Psoas muscle (tissue), 8 donors: ENCODE results near the gene PIAS1. TPM values are rescaled to one million over a fixed set of nuclear protein-coding genes. Genes with fewer than 3 reads are reported as not detected.

Experiments
- ATAC-seq, 4 donors: fragments of 200-7000 bp; cut with Tn5 transposase; one replicate each; pipeline ENCODE4 v1.9.1; 2020; ENCODE audit warnings: moderate library complexity in 3 of 4, mild to moderate bottlenecking in 2 of 4
- DNase-seq, 2 donors: peaks; one replicate each; pipeline ENCODE4 v3.0.0-alpha.2; 2020
- H3K27ac ChIP-seq: fragments of 200-600 bp; one replicate; pipeline ENCODE4 v1.8.0; 2022
- H3K27me3 ChIP-seq, 3 donors: fragments of 200-600 bp in 1 of 3; one replicate each; pipeline versions ENCODE4 v1.6.1 to v1.8.0; 2013 to 2022; ENCODE audit warnings: low read length in 2 of 3, mild to moderate bottlenecking in 2 of 3, moderate library complexity in 1 of 3; ENCODE audit not compliant: insufficient read depth in 3 of 3
- H3K36me3 ChIP-seq, 2 donors: fragments of 200-600 bp in 1 of 2; one replicate each; pipeline versions ENCODE4 v1.6.1 to v1.8.0; 2013 to 2022; ENCODE audit warnings: low read depth in 1 of 2, mild to moderate bottlenecking in 1 of 2, moderate library complexity in 1 of 2; ENCODE audit not compliant: insufficient read depth in 1 of 2
- H3K4me1 ChIP-seq: fragments of 200-600 bp; one replicate; pipeline ENCODE4 v1.8.0; 2022
- H3K4me3 ChIP-seq: fragments of 200-600 bp; one replicate; pipeline ENCODE4 v1.8.0; 2022; ENCODE audit warnings: mild to moderate bottlenecking
- H3K9me3 ChIP-seq: fragments of 200-600 bp; one replicate; pipeline ENCODE4 v1.8.0; 2022
- CTCF ChIP-seq: fragments of 200-600 bp; IDR thresholded peaks from one replicate; pipeline ENCODE4 v1.8.0; 2022; ENCODE audit warnings: antibody characterized with exemption
- WGBS, 3 donors: extraction: QIAGEN DNeasy Blood & Tissue Kit; methylation state at CpG; one replicate each; pipeline versions ENCODE4 v1.1.6 to v1.1.7; 2013; 5-methylcytosine and 5-hydroxymethylcytosine counted together
- intact Hi-C, 2 donors: fragments of 100-400 bp; cut with DNase I; formaldehyde crosslinking; loops; one replicate each; pipeline versions ENCODE4 v1.11.0 to v1.14.2; 2022
- polyA plus RNA-seq, 3 donors: library from polyadenylated mRNA; stranded (reverse); fragments of 200-250 nt; gene quantifications; one replicate each; pipeline ENCODE4 v1.2.3, GENCODE V29; 2013
- total RNA-seq, 4 donors: library from RNA; stranded (reverse); fragmentation: NEBNext Ultra II Directional in 2 of 4; extraction: Animal tissue kit (Norgen Biotek cat#: 25700) in 2 of 4; gene quantifications; one replicate each; pipeline versions ENCODE4 v1.2.1 to v1.2.4, GENCODE V29; 2021 to 2023
- donor health status: healthy with polysubstance abuse.
- donor health status: DM: no; HTN: no; CAD: no; lungs with moderate emphysema.
- donor health status: Bipolar disorder and iron deficiency.
- donor health status: healthy.
- donor health status: DM: yes; HTN: yes; CAD: no.
- donor health status: DM: no; HTN: no; CAD: no.
- donor health status: DM: no; HTN: no; CAD: no.
- donor health status: DM: yes; HTN: yes; CAD: no.

The PIAS1 gene
- total and polyA plus RNA-seq, 7 donors = 4.4 to 28.7 (median 18.2) TPM

DNA sequence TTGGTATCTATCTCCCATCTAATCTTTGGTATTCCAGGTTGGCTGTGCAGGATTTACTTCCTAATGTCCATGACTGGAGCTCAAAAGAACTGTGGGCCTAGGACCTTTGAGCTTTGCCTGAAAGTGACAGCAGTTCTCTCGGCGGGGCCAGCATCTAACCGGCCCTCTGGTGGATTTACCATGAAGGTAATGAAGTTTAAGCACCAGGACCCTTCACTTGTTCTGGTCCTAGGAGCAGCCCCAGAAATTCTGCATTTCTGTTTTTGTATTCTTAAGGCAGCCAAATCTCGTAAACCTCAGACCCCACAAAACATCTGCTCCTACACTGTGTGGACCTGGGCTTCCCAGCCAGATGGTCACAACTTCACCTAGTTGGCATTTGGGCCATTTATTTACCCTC is 138.0 kb downstream of the PIAS1 start:
- WGBS, 3 donors = 91 to 94% (median 92%) methylated on average over 4 of the region's 4 CpGs
- DNase-seq = no peak
- Histone ChIP-seq H3K9me3 (no peaks in the 10 kb centered on the region), H3K27ac (peak overlapping the region; percentile 9), H3K4me1 (peaks cover 49% of the 10 kb centered on the region), H3K27me3 (no peaks in the 10 kb centered on the region), H3K4me3 (no peak overlapping the region), H3K36me3 (peaks cover 0 to 32% of the 10 kb centered on the region in 2 donors)
- TF ChIP-seq CTCF = no peak
- ATAC-seq = no peak
- intact Hi-C loops = no loop called here

DNA sequence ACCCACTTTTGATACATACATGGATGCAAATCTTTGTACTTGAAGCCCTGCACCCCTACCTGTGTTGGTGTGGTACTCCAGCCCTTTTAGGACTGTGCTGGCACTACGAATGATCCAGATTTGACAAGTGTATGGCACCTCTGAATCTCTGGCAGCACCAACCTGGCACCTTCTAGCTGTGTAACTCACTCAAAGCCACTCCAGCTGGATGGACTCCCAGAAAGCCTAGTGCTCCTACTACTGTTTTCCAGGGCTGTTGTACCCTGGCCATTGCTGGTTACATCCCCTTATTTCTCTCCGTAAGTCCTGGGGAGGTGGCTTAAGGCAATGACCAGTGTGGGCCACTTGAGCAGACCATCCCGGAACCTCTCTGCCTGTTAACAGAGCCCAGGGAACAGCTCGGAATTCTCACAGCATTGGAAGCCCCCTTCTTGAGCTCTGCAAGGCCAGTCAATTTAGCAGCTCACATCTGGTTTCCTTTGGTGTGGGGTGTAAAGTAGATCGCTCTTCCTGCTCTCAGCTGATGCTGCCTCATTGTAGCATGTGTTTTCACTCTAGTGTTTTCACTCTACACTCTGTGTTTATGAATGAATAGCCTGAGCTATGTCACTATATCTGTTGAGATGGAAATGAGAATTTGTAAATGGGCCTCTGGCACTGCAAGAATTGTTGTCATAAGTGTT is 138.8 kb downstream of the PIAS1 start:
- intact Hi-C loops = no loop called here
- TF ChIP-seq CTCF = no peak
- WGBS, 3 donors = 48 to 67% (median 55%) methylated on average over 5 of the region's 5 CpGs
- Histone ChIP-seq H3K27me3 (no peaks in the 10 kb centered on the region), H3K4me1 (peaks cover 42% of the 10 kb centered on the region), H3K4me3 (no peak overlapping the region), H3K36me3 (peaks cover 0 to 32% of the 10 kb centered on the region in 2 donors), H3K27ac (no peak overlapping the region), H3K9me3 (no peaks in the 10 kb centered on the region)
- ATAC-seq (peak; percentile 39 to 74 (median 54)), DNase-seq (peak in 1 of 2 donors; percentile 58)

DNA sequence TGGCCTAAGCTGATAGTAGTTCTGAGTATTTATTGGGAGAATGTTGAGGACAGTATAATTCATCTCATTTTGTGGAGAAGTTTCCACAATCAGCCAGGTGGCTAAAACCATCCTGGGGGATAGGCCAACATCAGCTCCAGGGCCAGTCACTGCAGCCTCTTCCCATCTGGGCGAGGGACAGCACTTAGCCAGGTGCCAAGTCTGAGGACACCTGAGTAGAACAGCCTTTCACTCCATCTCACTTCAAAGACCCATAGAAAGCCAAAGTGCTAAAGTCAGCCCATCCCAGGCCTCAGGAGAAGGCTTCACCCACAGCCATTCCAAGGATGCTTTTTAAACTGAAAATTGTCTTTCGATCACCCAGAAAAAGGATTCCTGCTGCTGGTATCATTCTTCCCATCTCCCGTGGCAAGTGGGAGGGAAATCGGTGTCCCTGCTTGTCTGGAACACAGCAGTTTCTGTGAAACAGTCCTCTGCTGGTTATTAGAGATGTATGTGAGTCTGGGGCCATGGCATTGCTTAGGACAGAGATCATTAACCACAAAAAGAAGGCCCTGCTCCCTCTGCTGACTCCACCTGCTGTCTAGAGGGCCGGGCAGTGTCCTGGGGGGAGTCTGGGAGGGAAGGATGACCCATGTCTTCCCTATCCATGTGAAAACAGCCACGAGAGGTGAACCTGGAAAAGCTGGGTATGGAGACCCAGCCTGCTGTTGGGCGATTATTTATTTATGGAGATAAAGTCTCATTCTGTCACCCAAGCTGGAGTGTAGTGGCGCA is 141.4 kb downstream of the PIAS1 start:
- H3K9me3 ChIP-seq = no peaks in the 10 kb centered on the region
- WGBS, 3 donors = 82 to 88% (median 85%) methylated on average over 8 of the region's 8 CpGs
- intact Hi-C loops = no loop called here
- no peak for DNase-seq
- H3K27ac ChIP-seq = no peak overlapping the region
- no peak for TF ChIP-seq CTCF
- peaks cover 0 to 29% of the 10 kb centered on the region in 2 donors for H3K36me3 ChIP-seq
- peaks cover 18% of the 10 kb centered on the region for H3K4me1 ChIP-seq
- H3K27me3 ChIP-seq = no peaks in the 10 kb centered on the region
- ATAC-seq = peak in 1 of 4 donors; percentile 5
- no peak overlapping the region for H3K4me3 ChIP-seq

DNA sequence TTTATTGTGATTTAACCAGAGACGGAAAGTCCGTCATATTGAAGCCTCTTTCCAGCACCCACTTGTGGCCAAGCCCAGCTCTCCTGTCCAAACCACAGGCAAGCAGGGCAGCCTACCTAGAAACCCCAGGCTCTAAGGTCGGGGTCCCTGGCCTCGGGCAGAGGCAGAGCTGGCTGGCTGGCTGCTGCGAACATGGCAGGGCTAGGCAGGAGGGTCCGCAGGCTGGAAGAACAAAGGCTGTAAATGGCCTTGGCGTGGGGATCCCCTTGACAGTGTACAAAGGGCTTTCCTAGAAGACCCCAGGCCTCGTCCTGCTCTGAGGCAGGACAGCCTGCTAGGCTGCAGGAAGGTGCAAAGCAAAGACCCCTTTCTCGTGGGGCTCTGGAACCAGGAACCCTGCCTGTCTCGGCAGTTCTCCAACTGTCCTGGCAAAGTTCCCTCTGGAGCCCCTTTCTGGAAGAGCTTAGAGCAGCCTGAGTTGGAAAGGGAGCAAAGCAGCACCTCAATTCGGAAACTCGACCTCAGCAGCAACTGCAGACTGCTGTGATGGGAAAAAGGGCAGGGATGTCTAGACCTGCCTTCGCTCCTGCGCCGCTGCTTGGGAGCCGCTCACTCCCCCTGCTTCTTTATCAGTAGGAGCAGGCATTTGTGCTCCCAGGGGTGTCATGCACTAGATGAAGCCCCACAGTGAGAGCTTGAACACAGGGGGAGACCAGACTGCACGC is 142.5 kb downstream of the PIAS1 start:
- no peak for DNase-seq
- Histone ChIP-seq H3K4me3 (no peak overlapping the region), H3K27ac (no peak overlapping the region), H3K36me3 (peaks cover 0 to 25% of the 10 kb centered on the region in 2 donors), H3K27me3 (no peaks in the 10 kb centered on the region), H3K4me1 (peaks cover 15% of the 10 kb centered on the region), H3K9me3 (no peaks in the 10 kb centered on the region)
- no peak for TF ChIP-seq CTCF
- intact Hi-C loops = no loop called here
- ATAC-seq = no peak
- WGBS, 3 donors = 75 to 82% (median 79%) methylated on average over 17 of the region's 17 CpGs
